ENCODE data around the gene SULF2. TPM values are rescaled to one million over a fixed set of nuclear protein-coding genes. Genes with fewer than 3 reads are reported as not detected.

Gene SULF2
- total RNA-seq, 2 donors from 2014 or later = 4.2 to 6.5 TPM

GRCh38 chr20:47676912-47677634 lies 108.2 kb downstream of the SULF2 start:
- no peak for ATAC-seq
- no peaks in the 10 kb centered on the region for H3K27me3 Mint-ChIP-seq
- no peaks in the 10 kb centered on the region for H3K9me3 ChIP-seq (ENCODE audit: control insufficient read depth, low read length, poor library complexity, severe bottlenecking)
- H3K27ac Mint-ChIP-seq = no peak overlapping the region
- no peak for DNase-seq
- no peaks in the 10 kb centered on the region for H3K36me3 Mint-ChIP-seq (ENCODE audit: low read depth)
- peaks cover 3% of the 10 kb centered on the region for H3K4me1 Mint-ChIP-seq
- no peak overlapping the region for H3K4me3 Mint-ChIP-seq

- Mint-ChIP-seq H3K36me3 (ENCODE audit: low read depth) (no peaks in the 10 kb centered on the region), H3K4me3 (no peak overlapping the region), H3K4me1 (peaks cover 3% of the 10 kb centered on the region), H3K27me3 (no peaks in the 10 kb centered on the region), H3K27ac (no peak overlapping the region)
- no peaks in the 10 kb centered on the region for H3K9me3 ChIP-seq (ENCODE audit: control insufficient read depth, low read length, poor library complexity, severe bottlenecking)
- DNase-seq = no peak
- ATAC-seq = no peak
These were observed 109.0 kb downstream of the SULF2 start for GRCh38 chr20:47676219-47676721.

GRCh38 chr20:47675190-47676142 lies 109.8 kb downstream of the SULF2 start:
- DNase-seq (no peak), ATAC-seq (no peak)
- Mint-ChIP-seq H3K27ac (no peak overlapping the region), H3K27me3 (no peaks in the 10 kb centered on the region), H3K4me3 (no peak overlapping the region), H3K36me3 (ENCODE audit: low read depth) (no peaks in the 10 kb centered on the region), H3K4me1 (peaks cover 3% of the 10 kb centered on the region)
- no peaks in the 10 kb centered on the region for H3K9me3 ChIP-seq (ENCODE audit: control insufficient read depth, low read length, poor library complexity, severe bottlenecking)

DNA sequence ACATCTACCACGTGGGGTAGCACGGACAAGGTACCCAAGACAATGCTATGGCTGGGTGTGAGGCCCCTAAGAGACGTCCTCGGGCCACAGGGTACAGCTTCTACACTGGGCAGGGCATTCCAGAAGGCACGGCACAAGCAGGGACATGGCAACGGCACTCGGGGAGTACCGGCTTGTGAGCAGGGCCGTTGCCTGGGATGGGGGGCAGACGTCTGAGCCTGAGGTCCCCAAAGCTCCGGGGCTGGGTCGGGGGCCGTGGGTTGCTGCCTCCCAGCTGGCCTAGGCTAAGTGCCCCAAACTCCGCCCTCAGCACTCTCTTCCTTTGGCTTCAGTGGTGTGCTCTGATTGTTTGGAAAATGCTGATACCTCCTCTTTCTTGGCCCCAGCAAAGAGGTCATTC lies 110.6 kb downstream of the SULF2 start:
- ATAC-seq (no peak), DNase-seq (no peak)
- H3K27me3 Mint-ChIP-seq = no peaks in the 10 kb centered on the region
- peaks cover 3% of the 10 kb centered on the region for H3K4me1 Mint-ChIP-seq
- no peaks in the 10 kb centered on the region for H3K36me3 Mint-ChIP-seq (ENCODE audit: low read depth)
- H3K9me3 ChIP-seq (ENCODE audit: control insufficient read depth, low read length, poor library complexity, severe bottlenecking) = no peaks in the 10 kb centered on the region
- no peak overlapping the region for H3K4me3 Mint-ChIP-seq
- H3K27ac Mint-ChIP-seq = no peak overlapping the region

DNA sequence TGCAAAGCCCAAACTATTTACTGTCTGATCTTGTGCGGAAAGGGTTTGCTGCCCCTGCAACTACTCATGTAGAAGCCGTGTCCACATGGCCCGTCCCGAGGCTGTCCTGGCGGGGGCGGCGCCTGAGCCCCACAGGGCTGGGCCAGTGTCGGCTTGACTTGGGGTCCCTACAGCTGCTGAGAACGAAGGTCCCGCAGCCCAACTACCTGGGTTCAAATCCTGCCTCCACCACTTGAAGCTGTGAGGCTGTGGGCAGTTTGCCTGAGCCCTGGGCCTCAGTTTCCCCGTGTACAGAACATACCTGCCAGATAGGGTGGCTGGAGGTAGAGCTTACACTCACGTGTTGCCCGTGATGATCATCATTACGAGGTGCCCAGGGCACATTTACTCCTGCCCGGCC lies 111.1 kb downstream of the SULF2 start:
- ATAC-seq = no peak
- no peak overlapping the region for H3K4me3 Mint-ChIP-seq
- H3K27me3 Mint-ChIP-seq = peaks cover under 1% of the 10 kb centered on the region
- no peaks in the 10 kb centered on the region for H3K36me3 Mint-ChIP-seq (ENCODE audit: low read depth)
- no peak for DNase-seq
- no peak overlapping the region for H3K27ac Mint-ChIP-seq
- H3K4me1 Mint-ChIP-seq = peaks cover 2% of the 10 kb centered on the region
- H3K9me3 ChIP-seq (ENCODE audit: control insufficient read depth, low read length, poor library complexity, severe bottlenecking) = no peaks in the 10 kb centered on the region

DNA sequence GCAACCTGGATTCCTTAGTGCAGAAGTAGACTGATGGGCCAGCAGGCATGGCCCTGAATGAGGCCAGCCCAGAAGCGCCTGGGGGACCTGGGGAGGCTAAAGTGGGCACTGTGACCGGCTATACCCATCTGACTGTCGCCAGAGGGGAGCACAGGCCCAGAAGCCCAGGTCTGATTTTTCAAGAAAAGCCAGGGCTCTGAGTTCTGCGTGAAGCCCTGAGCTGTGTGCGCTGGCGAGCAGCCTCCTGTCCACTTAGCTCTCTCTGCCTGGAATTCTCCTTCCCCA lies 111.7 kb downstream of the SULF2 start:
- H3K36me3 Mint-ChIP-seq (ENCODE audit: low read depth) = no peaks in the 10 kb centered on the region
- H3K27ac Mint-ChIP-seq = no peak overlapping the region
- peaks cover 4% of the 10 kb centered on the region for H3K27me3 Mint-ChIP-seq
- H3K4me3 Mint-ChIP-seq = no peak overlapping the region
- DNase-seq = no peak
- no peak for ATAC-seq
- no peaks in the 10 kb centered on the region for H3K9me3 ChIP-seq (ENCODE audit: control insufficient read depth, low read length, poor library complexity, severe bottlenecking)
- peaks cover 4% of the 10 kb centered on the region for H3K4me1 Mint-ChIP-seq

GRCh38 chr20:47672886-47673670 lies 112.2 kb downstream of the SULF2 start:
- Mint-ChIP-seq H3K36me3 (ENCODE audit: low read depth) (no peaks in the 10 kb centered on the region), H3K27me3 (peaks cover 4% of the 10 kb centered on the region), H3K4me1 (peaks cover 5% of the 10 kb centered on the region), H3K4me3 (no peak overlapping the region), H3K27ac (no peak overlapping the region)
- DNase-seq = no peak
- no peaks in the 10 kb centered on the region for H3K9me3 ChIP-seq (ENCODE audit: control insufficient read depth, low read length, poor library complexity, severe bottlenecking)
- ATAC-seq = no peak

- DNase-seq = no peak
- Mint-ChIP-seq H3K27ac (no peak overlapping the region), H3K27me3 (peaks cover 4% of the 10 kb centered on the region), H3K4me3 (no peak overlapping the region), H3K4me1 (peaks cover 7% of the 10 kb centered on the region), H3K36me3 (ENCODE audit: low read depth) (no peaks in the 10 kb centered on the region)
- H3K9me3 ChIP-seq (ENCODE audit: control insufficient read depth, low read length, poor library complexity, severe bottlenecking) = no peaks in the 10 kb centered on the region
- no peak for ATAC-seq
These were observed 113.1 kb downstream of the SULF2 start for GRCh38 chr20:47672166-47672565.

DNA sequence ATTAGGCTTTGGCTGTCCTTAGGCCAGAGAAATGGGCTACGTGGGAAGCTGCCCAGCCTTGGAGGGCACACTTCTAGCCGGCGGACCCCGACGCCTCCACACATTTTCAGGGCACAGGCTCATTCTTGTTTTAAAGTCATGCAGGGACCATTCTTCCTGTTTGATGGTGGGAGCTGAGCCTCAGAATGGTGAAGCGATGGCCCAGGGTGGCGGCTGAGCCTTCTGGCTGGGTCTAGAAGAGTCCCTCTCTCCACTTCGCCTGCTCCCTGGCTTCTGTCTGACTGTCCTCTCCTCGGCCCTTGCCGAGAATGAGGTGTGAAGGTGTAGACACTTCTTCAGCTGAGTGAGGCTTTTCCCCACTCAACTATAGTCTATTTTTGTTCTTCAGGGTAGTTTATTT lies 114.4 kb downstream of the SULF2 start:
- no peak for ATAC-seq
- Mint-ChIP-seq H3K4me1 (peaks cover 7% of the 10 kb centered on the region), H3K27me3 (peaks cover 4% of the 10 kb centered on the region), H3K4me3 (no peak overlapping the region), H3K36me3 (ENCODE audit: low read depth) (no peaks in the 10 kb centered on the region), H3K27ac (peak overlapping the region; percentile 2)
- no peaks in the 10 kb centered on the region for H3K9me3 ChIP-seq (ENCODE audit: control insufficient read depth, low read length, poor library complexity, severe bottlenecking)
- no peak for DNase-seq

DNA sequence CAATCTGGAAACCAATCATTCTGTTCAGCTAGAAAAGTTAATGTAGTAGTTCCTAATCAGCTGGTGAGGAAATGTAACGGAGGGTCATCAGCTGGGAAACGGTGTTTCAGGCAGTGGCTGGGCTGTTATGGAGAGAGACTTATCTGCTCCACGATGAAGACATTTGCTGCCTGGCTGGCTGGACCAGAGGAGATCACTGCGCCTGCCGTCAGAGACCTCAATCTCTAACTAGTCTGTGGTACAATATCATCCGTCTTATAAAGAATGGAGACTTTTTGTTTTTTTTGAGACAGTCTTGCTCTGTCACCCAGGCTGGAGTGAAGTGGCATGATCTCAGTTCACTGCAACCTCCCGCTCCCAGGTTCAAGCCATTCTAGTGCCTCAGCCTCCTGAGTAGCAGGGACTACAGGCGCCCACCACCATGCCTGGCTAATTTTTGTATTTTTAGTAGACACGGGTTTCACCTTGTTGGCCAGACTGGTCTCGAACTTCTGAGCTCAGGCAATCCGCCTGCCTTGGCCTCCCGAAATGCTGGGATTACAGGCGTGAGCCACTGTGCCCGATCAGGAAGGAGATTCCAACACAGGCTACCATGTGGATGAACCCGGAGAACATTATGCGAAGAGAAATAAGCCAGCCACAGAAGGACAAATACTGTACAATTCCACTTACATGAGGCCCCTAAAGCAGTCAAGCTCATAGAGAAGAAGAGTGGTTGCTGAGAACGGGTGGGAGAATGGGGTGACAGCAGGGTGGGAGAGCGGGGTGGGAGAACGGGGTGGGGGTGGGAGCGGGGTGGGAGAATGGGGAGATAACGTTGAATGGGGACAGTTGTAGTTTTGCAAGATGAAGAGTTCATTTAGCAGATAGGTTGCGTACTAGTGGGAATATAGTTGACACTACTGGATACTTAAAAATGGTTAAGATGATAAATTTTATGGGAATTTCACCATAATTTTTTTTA lies 115.1 kb downstream of the SULF2 start:
- H3K4me1 Mint-ChIP-seq = peaks cover 7% of the 10 kb centered on the region
- no peaks in the 10 kb centered on the region for H3K36me3 Mint-ChIP-seq (ENCODE audit: low read depth)
- H3K27ac Mint-ChIP-seq = peak overlapping the region; percentile 2
- H3K27me3 Mint-ChIP-seq = peaks cover 4% of the 10 kb centered on the region
- no peak overlapping the region for H3K4me3 Mint-ChIP-seq
- H3K9me3 ChIP-seq (ENCODE audit: control insufficient read depth, low read length, poor library complexity, severe bottlenecking) = no peaks in the 10 kb centered on the region
- no peak for DNase-seq
- no peak for ATAC-seq

DNA sequence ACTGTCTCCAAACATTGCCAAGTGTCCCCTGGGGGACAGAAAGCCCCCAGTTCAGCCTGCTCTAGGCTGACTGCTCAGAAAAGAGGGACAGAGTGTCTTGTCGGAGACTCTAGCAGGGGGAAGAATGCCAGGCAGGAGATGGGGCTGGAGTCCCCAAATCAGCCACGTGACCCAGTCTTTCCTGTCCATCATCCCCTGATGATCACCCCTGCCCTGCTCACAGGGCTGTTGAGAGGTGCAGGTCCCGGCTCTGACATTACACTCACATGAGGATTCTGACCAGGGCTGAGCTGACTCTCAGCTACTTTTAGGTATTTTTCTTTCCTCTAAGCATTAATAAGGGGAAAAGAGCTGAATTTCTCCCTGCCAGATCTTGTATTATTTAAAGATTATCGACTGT lies 115.8 kb downstream of the SULF2 start:
- Mint-ChIP-seq H3K36me3 (ENCODE audit: low read depth) (no peaks in the 10 kb centered on the region), H3K4me3 (no peak overlapping the region), H3K4me1 (peaks cover 7% of the 10 kb centered on the region), H3K27ac (peak overlapping the region; percentile 39), H3K27me3 (peaks cover 4% of the 10 kb centered on the region)
- no peaks in the 10 kb centered on the region for H3K9me3 ChIP-seq (ENCODE audit: control insufficient read depth, low read length, poor library complexity, severe bottlenecking)
- ATAC-seq (no peak), DNase-seq (no peak)

GRCh38 chr20:47669152-47669425 lies 116.2 kb downstream of the SULF2 start:
- H3K4me3 Mint-ChIP-seq = no peak overlapping the region
- peak overlapping the region; percentile 39 for H3K27ac Mint-ChIP-seq
- DNase-seq = no peak
- no peak for ATAC-seq
- no peaks in the 10 kb centered on the region for H3K36me3 Mint-ChIP-seq (ENCODE audit: low read depth)
- H3K4me1 Mint-ChIP-seq = peaks cover 7% of the 10 kb centered on the region
- H3K27me3 Mint-ChIP-seq = peaks cover 4% of the 10 kb centered on the region
- H3K9me3 ChIP-seq (ENCODE audit: control insufficient read depth, low read length, poor library complexity, severe bottlenecking) = no peaks in the 10 kb centered on the region
